ENCODE measurements around the gene MET.

DNA sequence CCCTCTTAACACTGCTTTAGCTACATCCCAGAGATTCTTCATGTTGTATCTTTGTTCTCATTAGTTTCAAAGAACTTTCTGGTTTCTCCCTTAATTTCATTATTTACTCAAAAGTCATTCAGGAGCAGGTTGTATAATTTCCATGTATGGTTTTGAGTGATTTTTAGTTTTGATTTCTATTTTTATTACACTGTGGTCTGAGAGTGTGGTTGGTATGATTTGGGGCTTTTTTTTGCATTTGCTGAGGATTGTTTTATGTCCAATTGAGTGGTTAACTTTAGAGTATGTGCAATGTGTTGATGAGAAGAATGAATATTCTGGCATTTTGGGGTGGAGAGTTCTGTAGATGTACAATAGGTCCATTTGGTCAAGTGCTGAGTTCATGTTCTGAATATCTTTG lies 152.5 kb downstream of the MET start:
- TF ChIP-seq, protein P1, sequence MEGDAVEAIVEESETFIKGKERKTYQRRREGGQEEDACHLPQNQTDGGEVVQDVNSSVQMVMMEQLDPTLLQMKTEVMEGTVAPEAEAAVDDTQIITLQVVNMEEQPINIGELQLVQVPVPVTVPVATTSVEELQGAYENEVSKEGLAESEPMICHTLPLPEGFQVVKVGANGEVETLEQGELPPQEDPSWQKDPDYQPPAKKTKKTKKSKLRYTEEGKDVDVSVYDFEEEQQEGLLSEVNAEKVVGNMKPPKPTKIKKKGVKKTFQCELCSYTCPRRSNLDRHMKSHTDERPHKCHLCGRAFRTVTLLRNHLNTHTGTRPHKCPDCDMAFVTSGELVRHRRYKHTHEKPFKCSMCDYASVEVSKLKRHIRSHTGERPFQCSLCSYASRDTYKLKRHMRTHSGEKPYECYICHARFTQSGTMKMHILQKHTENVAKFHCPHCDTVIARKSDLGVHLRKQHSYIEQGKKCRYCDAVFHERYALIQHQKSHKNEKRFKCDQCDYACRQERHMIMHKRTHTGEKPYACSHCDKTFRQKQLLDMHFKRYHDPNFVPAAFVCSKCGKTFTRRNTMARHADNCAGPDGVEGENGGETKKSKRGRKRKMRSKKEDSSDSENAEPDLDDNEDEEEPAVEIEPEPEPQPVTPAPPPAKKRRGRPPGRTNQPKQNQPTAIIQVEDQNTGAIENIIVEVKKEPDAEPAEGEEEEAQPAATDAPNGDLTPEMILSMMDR (IDR thresholded peaks at IDR 0.05): no peak
- TF ChIP-seq EZH2 (IDR thresholded peaks at IDR 0.05): no peak
- no peak for TF ChIP-seq EZH2phosphoT487 (IDR thresholded peaks at IDR 0.05)
